Hypothalamus (tissue), 51 donors: ENCODE data around the gene ERICH4.
"Not testable (repeated sequence)": the region's sequence is repeated elsewhere in the genome, so short reads cannot be mapped to it uniquely, and the experiment has no call there.

Experiments
- DNase-seq, 51 donors: peaks; one replicate each; lab custom pipeline; 2025; lab: John Stamatoyannopoulos, UW

The ERICH4 gene

DNA sequence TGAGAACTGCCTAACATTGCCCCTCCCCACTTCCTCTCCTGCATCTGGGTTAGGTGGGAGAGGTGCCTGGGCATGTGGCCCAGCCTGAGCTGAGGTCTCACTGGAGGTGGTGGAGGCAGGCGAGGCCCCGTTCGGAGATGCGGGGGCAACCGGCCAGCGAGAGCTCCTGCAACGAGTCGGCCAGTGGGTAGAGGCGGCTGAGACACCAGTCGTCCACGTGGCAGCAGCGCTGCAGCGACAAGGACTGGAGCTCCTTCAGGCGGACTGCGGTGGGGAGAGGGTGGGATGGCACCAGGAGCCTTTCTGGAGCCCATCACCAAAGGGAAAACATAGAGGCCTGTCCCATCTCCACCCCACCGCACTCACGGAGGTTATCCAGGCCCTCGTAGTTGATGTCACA, 9.8 kb upstream of the ERICH4 start:
- peak in 1 of 51 donors; percentile 34 for DNase-seq

DNA sequence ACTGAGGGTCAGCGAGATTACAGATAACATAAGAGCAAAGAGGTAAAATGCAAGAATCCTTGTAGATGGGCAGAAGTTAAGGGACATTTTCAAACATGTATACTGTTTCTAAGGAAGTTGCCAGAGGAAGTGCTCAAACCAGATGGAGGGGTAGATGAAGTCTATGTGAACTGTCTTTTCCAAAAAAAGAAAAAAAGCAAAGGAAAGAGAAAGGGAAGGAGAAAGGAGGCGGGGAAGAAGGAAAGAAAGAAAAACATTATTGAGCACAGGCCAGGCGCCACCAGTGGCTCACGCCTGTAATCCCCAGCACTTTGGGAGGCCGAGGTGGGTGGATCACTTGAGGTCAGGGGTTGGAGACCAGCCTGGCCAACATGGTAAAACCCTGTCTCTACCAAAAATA, 8.5 kb upstream of the ERICH4 start:
- DNase-seq = no peak

DNA sequence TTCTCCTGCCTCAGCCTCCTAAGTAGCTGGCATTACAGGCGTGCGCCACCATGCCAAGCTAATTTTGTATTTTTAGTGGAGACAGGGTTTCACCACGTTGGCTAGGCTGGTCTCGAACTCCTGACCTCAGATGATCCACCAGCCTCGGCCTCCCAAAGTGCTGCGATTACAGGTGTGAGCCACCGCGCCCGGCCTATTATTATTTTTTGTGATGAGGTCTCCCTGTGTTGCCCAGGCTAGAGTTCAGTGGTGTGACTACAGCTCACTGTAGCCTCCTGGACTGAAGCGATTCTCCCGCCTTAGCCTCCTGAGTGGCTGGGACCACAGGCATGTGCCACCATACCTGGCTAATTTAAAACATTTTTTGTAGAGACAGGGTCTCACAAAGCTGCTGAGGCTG, 7.6 kb upstream of the ERICH4 start:
- DNase-seq = not testable (repeated sequence)

DNA sequence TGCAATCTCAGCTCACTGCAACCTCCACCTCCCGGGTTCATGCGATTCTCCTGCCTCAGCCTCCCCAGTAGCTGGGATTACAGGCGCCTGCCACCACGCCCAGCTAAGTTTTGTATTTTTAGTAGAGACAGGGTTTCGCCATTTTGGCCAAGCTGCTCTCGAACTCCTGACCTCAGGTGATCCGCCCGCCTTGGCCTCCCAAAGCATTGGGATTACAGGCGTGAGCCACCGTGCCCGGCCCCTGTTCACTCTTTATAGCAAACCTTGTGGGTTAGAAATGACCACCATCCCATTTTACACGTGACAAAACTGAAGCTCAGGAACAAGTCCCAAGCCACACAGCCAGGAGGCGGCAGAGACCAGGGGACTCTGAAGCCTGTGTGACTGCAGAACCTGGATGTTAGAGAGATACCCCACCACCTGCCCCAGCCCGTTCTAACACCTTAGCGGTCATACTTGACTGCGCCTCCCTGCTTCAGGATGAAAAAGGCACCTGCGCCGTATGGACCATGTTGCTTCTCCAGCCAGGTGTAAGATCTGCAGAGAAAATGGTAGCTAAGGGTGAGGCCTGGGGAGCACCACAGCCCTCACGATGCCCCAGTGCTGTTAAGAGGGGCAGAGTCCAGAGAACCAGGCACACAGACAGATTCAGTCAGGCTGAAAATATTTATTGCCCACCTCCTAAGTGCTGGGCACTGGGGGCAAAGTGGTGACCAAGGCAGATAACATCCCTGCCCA, 6.9 kb upstream of the ERICH4 start:
- no peak for DNase-seq

DNA sequence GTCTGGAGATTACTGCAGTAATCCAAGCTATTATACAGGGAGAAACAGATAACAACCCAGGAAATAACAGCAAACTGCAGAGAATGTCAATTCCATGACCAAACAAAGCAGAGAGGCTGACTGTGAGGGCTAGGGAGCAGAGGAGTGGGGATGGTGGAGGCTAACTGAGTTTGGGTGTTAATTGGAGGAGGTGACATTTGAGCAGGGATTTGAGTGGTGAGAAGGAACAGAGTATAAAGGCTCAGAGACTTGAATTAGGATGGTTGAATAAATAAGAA, 6.3 kb upstream of the ERICH4 start:
- no peak for DNase-seq

DNA sequence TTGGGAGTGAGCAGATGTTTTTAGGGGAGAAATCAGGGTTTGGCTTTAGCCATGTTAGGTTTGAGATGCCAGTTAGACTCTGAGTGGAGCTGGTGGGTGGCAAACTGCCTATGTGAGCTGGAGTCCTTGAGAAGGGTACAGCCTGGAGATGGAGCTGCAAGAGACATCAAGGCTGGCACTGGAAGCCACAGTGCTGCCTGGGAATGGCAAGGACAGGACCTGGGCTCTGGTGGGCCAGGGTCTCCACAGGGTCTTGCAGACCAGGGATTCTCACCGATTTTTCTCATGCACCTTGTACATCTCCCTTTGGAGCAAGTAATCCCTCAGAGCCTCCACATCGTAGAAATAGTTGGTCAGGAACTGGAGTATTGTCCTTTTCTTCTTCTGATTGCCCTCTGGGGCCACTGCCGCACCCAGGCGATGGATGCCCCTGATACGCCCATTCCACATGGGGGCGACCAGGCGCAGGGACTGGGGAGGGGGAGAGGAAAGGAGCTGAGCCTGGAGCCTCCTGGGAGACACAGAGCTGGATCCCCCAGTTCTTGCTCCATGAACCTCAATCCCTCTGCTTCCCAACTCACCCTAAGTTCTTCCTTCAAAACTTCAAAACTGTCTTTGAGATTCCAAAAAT, 4.9 kb upstream of the ERICH4 start:
- no peak for DNase-seq

DNA sequence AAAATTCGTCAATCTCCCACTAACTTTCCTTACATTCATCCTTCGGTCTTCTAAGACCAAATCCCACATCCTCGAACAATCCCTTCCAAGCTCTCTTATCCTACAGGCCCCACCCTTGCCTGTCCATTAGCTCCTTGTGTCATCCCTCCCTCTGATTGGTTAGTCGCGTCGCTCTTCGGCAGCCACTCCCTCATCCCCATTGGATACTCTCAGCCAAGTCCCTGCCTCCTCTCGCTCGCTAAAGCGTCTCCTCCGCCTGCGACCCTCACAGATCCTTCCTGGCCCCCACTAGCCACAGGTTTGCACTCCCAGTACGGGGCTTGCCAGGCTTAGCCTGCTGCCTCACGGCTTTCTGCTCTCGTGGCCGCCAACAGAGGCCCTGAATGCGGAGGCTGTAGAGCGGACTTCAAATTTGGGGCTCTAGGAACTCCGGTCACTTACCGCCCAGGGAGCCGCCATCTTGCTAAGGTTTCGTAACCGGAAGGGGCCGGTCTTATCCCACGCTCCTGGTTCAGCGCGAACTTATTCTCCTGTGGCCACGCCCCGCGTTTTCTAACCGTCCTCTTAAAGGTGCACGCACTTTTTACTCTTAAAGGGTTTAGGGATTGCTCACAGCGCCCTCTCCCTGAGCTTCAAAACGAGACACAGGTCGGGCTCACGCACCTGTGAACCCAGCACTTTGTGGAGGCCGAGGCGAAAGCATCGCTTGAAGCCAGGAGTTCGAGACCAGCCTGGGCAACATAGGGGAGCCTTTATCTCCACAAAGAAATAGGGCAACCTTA, 3.3 kb upstream of the ERICH4 start, which contains the start of gene DMAC2:
TSS of gene DMAC2 (minus strand) at position 472 of the 782 bp plus-strand sequence. CDS start at position 459, 13 bp downstream.
- DNase-seq = peak; percentile 57 to 99 (median 90)

DNA sequence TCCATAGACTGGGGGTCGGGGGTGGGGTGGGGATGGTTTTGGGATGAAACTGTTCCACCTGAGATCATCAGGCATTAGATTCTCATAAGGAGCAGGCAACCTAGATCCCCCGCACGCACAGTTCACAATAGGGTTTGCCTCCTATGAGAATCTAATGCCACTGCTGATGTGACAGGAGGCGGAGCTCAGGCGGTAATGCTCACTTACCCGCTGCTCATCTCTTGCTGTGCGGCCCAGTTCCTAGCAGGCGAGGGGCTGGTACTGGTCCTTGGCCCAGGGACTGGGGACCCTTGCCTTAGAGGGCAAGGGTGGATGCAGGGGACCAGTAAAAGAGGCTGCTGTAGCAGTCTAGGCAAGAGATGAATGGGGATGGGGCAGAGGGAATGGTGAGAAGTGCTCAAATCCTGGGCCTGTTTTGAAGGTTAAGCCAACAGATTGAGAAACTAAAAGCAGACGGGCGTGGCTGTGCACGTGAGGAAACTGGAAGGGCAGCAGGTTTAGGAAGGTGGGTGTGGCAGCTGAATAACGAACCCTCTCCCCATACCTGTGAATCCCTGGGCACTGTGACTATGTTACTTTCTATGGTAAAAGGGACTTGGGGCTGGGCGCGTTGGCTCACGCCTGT, 1.5 kb upstream of the ERICH4 start:
- no peak for DNase-seq

DNA sequence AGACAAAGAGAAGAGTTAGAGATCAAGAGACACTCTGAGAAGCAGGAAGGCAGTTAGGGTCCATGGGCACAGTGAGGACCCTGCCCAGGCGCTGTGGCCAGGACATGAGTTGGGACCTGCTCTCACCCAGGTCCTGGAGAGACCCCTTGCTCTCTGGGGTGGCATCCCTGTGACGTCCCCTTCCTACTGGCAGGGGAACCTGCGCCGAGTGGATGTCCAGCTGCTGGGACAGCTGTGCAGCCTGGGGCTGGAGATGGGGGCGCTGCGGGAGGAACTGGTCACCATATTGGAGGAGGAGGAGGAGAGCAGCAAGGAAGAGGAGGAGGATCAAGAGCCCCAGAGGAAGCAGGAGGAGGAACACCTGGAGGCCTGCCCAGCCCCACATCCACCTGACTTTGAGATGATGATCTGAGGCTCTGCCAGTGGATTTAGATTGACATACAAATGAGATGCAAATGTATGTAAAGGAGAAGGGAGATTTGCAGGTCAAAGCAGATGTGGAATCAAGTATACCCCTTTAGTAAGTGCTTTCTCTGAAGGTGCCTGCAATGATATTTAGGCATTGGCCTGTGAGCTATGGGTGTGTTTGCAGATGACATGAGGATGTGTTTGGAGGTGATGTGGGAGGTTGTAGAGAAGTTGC, 978 bp downstream of the ERICH4 start:
- DNase-seq = no peak

DNA sequence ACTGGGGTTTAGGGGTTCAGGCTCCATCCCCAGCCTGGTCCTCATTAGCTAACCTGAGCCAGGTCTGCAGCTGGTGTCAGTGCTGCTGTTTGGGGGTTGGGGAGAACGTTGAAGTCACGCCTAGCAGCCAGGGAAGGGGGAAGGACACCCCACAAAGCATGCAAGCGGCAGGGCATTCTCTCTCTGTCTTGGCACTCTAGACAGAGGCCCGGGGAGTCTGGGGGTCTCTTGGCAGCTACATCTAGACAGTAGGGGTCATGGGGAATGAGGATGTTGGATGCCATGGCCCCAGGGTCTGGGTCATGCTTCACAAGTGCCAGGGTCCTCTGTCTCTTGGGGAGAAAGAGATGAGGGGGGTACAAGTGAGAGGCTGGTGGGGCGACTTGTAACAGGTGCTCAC, 2.6 kb downstream of the ERICH4 start:
- DNase-seq = no peak

DNA sequence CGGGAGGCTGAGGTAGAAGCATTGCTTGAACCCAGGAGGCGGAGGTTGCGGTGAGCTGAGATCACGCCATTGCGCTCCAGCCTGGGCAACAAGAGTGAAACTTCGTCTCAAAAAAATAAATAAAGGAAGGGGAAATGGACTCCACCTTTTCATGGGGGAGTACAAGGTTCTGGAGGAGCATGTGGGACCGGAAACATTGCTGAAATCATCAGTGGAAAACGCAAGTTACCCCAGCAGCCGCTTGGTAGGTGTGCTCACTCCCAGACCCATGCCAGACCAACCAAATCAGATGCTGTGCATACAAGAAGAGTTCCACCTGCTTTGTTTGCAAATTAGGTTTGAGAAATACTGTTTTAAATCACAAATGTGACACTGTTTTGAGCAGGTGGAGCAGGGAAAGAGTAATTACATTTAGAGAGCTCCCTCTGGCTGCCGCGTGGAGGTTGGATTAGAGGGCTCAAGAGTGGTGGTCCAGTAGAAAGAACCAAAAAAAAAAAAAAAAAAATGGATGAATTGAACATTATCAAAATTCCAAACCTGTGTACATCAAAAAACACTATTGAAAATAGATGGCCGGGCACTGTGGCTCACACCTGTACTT, 4.9 kb downstream of the ERICH4 start:
- DNase-seq = no peak

DNA sequence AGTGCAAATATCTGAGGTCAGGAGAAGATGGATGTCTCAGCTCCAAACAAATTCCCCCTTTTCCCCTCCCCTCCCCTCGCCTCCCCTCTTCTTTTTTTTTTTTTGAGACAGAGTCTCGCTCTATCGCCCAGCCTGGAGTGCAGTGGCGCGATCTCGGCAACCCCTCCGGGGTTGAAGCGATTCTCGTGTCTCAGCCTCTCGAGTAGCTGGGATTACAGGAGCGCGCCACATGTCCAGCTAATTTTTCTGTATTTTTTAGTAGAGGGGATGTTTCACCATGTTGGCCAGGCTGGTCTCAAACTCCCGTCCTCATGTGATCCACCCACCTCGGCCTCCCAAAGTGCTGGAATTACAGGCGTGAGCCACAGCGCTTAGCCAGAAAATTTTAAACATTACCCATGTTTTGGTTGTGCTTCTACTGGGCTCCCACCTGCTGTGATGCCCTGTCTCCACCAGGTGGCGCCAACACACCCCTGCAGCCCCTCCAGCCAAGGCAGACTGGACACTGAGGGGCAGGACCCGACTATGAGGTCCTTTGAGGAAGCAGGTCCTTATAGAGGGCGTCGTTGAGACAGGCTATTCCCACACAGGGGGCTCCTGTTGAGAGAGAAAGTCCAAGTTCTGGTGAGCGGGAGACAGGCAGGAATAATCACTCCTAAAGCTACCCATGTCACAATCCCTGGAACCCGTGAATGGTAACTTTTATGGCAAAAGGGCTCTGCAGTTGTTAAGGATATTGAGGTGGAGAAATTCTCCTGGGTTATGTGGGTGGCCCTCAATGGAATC, 6.3 kb downstream of the ERICH4 start:
- DNase-seq = peak in 44 of 51 donors; percentile 7 to 73 (median 48)

DNA sequence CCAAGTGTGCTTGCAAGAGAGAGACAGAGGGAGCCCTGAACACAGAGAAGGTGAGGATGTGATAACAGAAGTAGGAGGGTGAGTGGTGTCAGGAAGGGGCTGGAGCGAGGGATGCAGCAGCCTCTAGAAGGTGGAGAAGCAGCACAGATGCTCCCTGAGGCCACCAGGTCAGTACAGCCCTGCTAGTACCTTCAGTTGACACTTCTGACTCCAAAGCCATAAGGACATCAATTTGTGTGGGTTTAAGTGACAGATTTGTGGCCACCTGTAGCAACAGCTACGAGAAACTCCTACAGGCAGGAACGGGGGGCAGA, 6.9 kb downstream of the ERICH4 start:
- no peak for DNase-seq

DNA sequence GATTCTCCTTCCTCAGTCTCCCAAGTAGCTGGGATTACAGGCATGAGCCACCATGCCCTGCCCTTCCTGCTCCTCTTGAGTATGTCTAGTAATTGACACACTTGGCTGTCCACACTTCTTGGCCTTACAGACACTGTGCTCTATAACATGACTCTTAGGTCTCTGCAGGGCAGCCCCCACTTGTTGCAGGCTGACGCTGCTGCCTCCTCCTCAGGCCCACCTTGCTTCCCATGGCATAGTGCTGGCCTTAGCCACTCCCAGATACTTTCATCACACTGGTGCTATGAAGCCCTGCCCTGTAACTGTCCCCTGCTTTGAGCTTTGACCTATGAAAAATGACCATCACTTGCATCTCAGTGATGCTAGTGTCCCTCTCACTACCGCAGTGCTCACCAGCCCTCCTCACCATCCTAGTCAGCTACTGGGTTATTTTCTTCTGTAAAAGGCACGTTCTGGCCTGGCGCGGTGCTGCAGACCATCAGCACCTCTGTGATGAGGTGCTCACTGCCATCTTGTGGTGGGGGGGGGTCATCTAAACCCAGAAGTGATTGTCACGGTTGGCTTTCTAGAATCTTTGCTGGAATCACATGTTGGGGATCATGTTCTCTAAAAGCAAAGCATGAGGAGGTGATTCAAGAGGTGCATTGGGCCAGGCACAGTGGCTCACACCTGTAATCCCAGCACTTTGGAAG, 9.8 kb downstream of the ERICH4 start:
- no peak for DNase-seq

DNA sequence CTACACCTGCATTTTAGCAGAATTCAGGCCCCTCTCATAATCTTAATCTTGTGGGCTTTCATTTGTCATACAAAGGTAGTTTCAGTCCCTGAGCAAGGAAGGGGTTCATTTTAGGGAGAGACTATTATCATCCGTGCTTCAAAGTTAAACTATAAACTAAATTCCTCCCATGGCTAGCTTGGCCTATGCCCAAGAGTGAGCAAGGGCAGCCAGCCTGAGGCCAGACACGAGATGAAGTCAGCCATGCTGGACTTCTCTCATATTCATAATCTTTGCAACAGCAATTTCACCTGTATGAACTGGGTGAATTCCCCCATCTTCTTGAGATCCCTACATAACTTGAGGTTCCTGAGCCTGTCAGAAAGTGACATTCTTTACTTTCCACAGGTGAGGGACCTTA, 13.0 kb downstream of the ERICH4 start:
- DNase-seq = no peak

DNA sequence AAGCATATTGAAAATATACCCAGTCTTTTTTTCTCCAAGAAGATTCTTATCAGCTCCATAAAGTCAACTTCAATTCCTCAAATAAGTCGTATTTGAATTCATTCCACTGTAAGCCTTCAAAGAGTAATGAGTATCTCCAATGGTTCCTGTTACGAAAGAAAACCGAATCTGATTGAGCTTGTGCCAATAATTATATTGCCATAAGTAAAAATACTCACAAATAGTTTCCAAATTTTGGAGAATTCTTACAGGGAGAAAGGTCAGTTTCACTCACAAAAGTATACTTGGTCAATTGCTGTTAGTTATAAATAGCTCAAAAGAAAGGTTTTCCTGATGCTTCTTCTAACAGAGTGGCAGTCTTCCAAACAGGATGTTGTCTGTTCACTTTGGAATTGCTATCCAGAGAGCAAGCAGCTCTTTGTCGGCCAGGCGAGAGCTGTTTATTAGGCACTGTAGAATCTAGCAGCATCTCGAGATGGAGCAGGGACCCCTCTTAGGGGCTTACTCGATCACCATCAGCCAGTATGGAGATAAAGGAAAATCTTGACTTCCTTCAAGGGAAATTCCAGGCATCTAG, 13.5 kb downstream of the ERICH4 start:
- DNase-seq = no peak

DNA sequence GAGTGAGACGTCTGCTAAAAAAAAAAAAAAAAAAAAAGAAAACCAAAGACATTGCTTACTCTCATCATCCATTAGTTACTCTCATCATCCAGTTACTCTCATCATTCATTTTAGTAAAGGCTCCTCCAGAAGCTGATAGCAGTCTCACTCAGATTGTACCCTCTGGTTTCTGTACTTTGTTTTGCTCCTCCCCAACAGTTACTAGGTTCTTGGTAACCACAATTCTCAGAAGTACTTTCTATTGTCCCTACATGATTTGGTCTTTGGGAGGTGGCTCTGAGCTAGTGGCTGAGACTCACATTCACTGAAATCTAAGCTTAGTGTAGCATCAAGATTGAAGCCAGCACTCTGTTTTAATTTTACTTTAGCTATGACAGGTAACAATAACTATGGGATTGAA, 14.3 kb downstream of the ERICH4 start:
- no peak for DNase-seq

DNA sequence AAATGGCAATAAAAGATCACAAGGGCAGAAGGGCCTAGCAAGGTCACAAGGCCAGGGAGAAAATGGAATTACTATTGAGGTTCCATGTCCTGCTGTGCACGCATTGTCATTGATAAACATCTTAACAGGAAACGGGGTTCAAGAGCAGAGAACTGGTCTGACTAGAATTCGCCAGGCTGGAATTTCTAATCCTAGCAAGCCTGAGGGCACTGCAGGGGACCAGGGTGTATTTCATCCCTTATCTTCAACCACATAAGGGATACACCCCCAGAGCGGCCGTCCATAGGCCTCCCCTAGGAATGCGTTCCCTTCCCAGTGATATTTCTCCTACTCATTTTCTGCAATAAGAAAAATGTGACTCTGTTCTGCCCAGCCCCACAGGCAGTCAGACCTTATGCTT, 19.5 kb downstream of the ERICH4 start:
- no peak for DNase-seq
